Heart right ventricle (tissue), 16 donors: ENCODE measurements around the gene FAM83D. TPM values are rescaled to one million over a fixed set of nuclear protein-coding genes. Genes with fewer than 3 reads are reported as not detected.

Experiments used
- ATAC-seq, 8 donors: fragments of 200-7000 bp; cut with Tn5 transposase; one replicate each; pipeline ENCODE4 v1.9.1; 2020; ENCODE audit warnings: mild to moderate bottlenecking in 8 of 8, moderate library complexity in 8 of 8, moderate number of reproducible peaks in 1 of 8
- DNase-seq, 2 donors: peaks; one replicate each; pipeline ENCODE4 v3.0.0-alpha.2; 2020
- H3K27ac ChIP-seq, 10 donors: fragments of 200-600 bp; sonication (generic) in 2 of 10; one replicate each; pipeline versions ENCODE4 v1.5.0 to v1.8.0; 2020 to 2022; ENCODE audit warnings: mild to moderate bottlenecking in 3 of 10
- H3K27me3 ChIP-seq, 7 donors: fragments of 200-600 bp; one replicate each; pipeline ENCODE4 v1.8.0; 2021 to 2022; ENCODE audit warnings: mild to moderate bottlenecking in 2 of 7
- H3K36me3 ChIP-seq, 9 donors: fragments of 200-600 bp; sonication (generic) in 1 of 9; one replicate each; pipeline versions ENCODE4 v1.5.0 to v1.8.0; 2020 to 2022; ENCODE audit warnings: mild to moderate bottlenecking in 2 of 9
- H3K4me1 ChIP-seq, 9 donors: fragments of 200-600 bp; sonication (generic) in 1 of 9; one replicate each; pipeline versions ENCODE4 v1.5.0 to v1.8.0; 2020 to 2022; ENCODE audit warnings: mild to moderate bottlenecking in 4 of 9
- H3K4me3 ChIP-seq, 10 donors: fragments of 200-600 bp; sonication (generic) in 2 of 10; one replicate each; pipeline versions ENCODE4 v1.5.0 to v1.8.0; 2020 to 2022; ENCODE audit warnings: mild to moderate bottlenecking in 7 of 10, moderate library complexity in 2 of 10
- H3K9me3 ChIP-seq, 11 donors: fragments of 200-600 bp in 10 of 11; sonication (generic) in 2 of 11; one replicate each; pipeline versions ENCODE4 v1.5.0 to v1.8.0; 2013 to 2022; ENCODE audit warnings: mild to moderate bottlenecking in 2 of 11, control low read depth in 1 of 11, moderate library complexity in 1 of 11
- WGBS, 2 donors: extraction: QIAGEN DNeasy Blood & Tissue Kit; methylation state at CpG; one replicate each; pipeline ENCODE4 v1.1.7; 2013; ENCODE audit warnings: inconsistent platforms in 1 of 2; 5-methylcytosine and 5-hydroxymethylcytosine counted together
- intact Hi-C, 10 donors: fragments of 100-400 bp; cut with DNase I; formaldehyde crosslinking; loops; one replicate each; pipeline versions ENCODE4 v1.11.1 to v1.14.2; 2022
- polyA plus RNA-seq, 2 donors: library from polyadenylated mRNA; stranded (reverse); fragments of 200-250 nt; gene quantifications; one replicate each; pipeline ENCODE4 v1.2.3, GENCODE V29; 2013
- total RNA-seq, 10 donors: library from RNA; stranded (reverse); fragmentation: NEBNext Ultra II Directional in 3 of 10; extraction: Animal tissue kit (Norgen Biotek cat#: 25700) in 3 of 10; gene quantifications; one replicate each; pipeline versions ENCODE4 v1.2.1 to v1.2.4, GENCODE V29; 2021 to 2023
- TF ChIP-seq, protein P1 (sequence below), 9 donors: fragments of 200-600 bp; sonication (generic) in 2 of 9; IDR thresholded peaks; one replicate each; pipeline versions ENCODE4 v1.5.0 to v1.8.0; 2021 to 2022; ENCODE audit warnings: antibody characterized with exemption in 9 of 9, mild to moderate bottlenecking in 5 of 9, moderate library complexity in 1 of 9
- donor health status: Arrhythmogenic right ventricular cardiomyopathy.
- donor health status: ischemic (EF 13 %, LVEDD 7.1; RV severe dilation, severe dysfunction).
- donor health status: healthy with polysubstance abuse.
- donor health status: DM: no; HTN: yes; CAD: no.
- donor health status: DM: no; HTN: no; CAD: no.
- donor health status: ischemic (EF 25% LVEDD 6.9; RV normal size, moderate dysfunction).
- donor health status: ischemic (EF 25% LVEDD 5.7; RV mildly dilated, moderate dysfunction).
- donor health status: healthy.
- donor health status: DM: yes; HTN: yes; CAD: no.
- donor health status: Ischemic cardiomyopathy.
- donor health status: ischemic (EF 35%, LVEDD 5.7; RV mildly dilated, moderate dysfunction).
- donor health status: nonischemic (EF 11% LVEDD 7.7; RV severe dilation, severe dysfunction).
- donor health status: DM: yes; HTN: yes; CAD: no.
- donor health status: PGD.
- donor health status: ischemic (EF 29% LVEDD 5.4; RV normal size, mild dysfunction).
- donor health status: nonischemic (EF 23%, LVEDD 6.1; RV moderate dilation, normal function).

Gene FAM83D
- total and polyA plus RNA-seq, 12 donors, result 0.12 to 2.8 (median 0.46) TPM

DNA sequence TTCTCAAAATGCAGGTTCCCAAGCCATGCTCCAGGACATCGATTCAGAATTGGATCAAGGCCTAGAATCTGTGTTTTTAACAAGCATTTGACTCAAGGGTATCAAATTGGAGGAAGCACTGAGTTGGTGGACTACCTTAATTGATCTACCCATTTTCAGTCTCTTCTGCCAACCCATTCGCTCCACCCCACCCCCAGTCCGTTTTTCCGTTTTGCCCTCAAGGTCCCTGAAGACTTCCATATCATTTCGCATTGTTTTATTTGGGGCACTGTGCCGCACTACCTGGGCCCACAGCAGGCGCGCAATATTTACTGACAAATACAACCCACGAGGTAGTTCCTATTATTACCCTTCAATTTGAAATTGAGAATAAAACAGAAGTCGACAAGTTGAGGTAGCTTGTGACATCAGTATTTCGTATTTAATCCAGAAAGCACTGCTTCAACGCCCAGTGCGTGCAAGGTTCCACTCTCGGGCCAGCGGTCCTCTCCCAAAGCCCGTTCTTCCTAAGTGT is 35.4 kb downstream of the FAM83D start:
- intact Hi-C loops, result loop anchor here in 3 of 10 donors (1.0 to 2.0 kb wide), 2 partner anchors 35 kb away; partner anchors contain the start of gene FAM83D (in 3 of the 3)
- DNase-seq, result no peak

DNA sequence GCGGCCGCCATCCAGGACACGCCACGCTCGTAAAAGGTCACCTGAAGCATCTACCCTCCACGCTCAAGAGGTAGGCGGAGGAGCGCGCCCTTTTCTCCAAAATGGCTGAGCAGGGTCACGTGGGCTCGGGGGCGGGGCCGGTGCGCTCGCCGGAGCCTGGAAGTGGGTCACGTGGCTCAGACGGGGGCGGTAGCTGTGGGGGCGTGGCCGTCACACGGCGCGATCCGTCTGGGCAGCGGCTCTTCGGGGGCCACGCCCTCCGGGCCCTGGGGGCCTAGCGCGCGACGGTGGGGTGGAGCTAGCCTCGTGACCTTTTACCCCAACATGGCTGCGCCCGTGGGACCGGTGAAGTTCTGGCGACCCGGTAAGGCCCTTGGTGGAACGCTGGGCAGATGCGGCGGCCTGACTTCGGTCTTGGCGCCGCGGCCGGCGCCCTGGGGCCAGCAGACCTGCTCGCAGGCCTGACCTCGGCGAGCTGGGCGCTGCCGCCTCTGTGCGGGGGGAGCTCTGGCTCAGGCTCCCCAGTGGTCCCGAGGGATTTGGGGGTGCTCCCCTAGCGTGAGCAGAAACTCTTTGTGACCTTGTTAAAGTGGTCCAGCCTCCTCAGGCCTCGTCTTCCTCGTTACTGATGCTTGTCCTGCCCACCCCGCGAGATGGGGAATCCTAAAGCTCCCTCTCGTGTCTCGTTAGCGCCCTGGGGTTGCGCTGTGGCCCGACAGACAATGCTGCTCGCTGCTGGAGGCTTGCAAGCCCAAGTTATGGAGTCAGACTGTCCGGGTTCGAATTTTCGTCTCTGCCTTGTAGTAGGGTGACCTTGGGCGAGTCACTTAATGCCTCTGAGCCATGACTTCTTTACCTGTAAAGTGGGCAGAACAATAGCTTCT is 36.1 kb downstream of the FAM83D start, which contains the start of gene DHX35:
DHX35 (plus strand) TSS at position 301 of the 884 bp plus-strand sequence; CDS start at position 325, 24 bp downstream.
- Histone ChIP-seq H3K27ac (peak within 1 kb of the TSS; percentile 89 to 96 (median 94)), H3K4me1 (peaks cover 0 to 22% (median 15%) of the 10 kb centered on the region in 9 donors), H3K9me3 (no peaks in the 10 kb centered on the region), H3K27me3 (no peaks in the 10 kb centered on the region), H3K36me3 (peaks cover 0 to 12% (median 0%) of the 10 kb centered on the region in 9 donors), H3K4me3 (peak within 1 kb of the TSS; percentile 82 to 99 (median 96))
- ATAC-seq (peak; percentile 100), DNase-seq (peak; percentile 98 to 99)
- TF ChIP-seq, protein P1, sequence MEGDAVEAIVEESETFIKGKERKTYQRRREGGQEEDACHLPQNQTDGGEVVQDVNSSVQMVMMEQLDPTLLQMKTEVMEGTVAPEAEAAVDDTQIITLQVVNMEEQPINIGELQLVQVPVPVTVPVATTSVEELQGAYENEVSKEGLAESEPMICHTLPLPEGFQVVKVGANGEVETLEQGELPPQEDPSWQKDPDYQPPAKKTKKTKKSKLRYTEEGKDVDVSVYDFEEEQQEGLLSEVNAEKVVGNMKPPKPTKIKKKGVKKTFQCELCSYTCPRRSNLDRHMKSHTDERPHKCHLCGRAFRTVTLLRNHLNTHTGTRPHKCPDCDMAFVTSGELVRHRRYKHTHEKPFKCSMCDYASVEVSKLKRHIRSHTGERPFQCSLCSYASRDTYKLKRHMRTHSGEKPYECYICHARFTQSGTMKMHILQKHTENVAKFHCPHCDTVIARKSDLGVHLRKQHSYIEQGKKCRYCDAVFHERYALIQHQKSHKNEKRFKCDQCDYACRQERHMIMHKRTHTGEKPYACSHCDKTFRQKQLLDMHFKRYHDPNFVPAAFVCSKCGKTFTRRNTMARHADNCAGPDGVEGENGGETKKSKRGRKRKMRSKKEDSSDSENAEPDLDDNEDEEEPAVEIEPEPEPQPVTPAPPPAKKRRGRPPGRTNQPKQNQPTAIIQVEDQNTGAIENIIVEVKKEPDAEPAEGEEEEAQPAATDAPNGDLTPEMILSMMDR (IDR thresholded peaks at IDR 0.05), result peak in 7 of 9 donors; percentile 31 to 65 (median 47)
- WGBS, 2 donors, result 0 to 1% methylated on average over 65 to 70 of the region's 70 CpGs
- intact Hi-C loops, result loop anchor here in 3 of 10 donors (1.0 to 2.0 kb wide), 2 partner anchors 35 to 36 kb away; partner anchors contain the start of gene FAM83D (in 3 of the 3)

More for the DNA sequence above, 35.4 kb downstream of the FAM83D start:
- peak in 1 of 8 donors; percentile 0 for ATAC-seq
- H3K9me3 ChIP-seq, result no peaks in the 10 kb centered on the region
- peaks cover 0 to 22% (median 15%) of the 10 kb centered on the region in 9 donors for H3K4me1 ChIP-seq
- peaks cover 0 to 12% (median 0%) of the 10 kb centered on the region in 9 donors for H3K36me3 ChIP-seq
- no peaks in the 10 kb centered on the region for H3K27me3 ChIP-seq
- TF ChIP-seq, protein P1 (IDR thresholded peaks at IDR 0.05), result no peak
- WGBS, 2 donors, result 10 to 12% methylated on average over 16 of the region's 16 CpGs
- H3K27ac ChIP-seq, result peak overlapping the region in 9 of 10 donors; percentile 89 to 96 (median 94)
- H3K4me3 ChIP-seq, result peak overlapping the region; percentile 82 to 99 (median 96)

DNA sequence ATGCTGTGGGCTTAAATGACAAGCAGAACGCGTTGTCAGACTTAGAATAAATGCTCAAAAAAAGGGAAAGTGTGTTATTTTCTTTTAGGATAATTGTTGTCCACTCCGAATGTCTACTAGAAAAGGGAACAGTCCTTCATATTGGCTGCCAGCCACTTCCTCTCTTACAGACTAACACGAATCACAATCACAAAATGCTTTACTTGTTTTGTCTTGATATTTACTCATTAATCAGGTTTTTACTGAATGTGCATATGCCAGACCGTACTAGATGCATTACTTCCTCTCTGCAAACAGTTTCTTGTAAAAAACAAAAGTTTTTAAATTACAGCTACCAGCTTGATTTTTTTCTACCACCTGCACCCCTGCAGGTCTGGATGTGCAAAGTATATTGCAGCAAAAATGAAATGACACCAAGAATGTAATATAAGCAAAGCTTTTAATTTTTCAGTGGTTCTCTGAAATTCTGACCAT is 36.7 kb downstream of the FAM83D start:
- intact Hi-C loops, result loop anchor here in 3 of 10 donors (1.0 to 2.0 kb wide), 2 partner anchors 36 to 37 kb away; partner anchors contain the start of gene FAM83D (in 3 of the 3)
- H3K9me3 ChIP-seq, result no peaks in the 10 kb centered on the region
- TF ChIP-seq, protein P1 (IDR thresholded peaks at IDR 0.05), result no peak
- peaks cover 0 to 19% (median 0%) of the 10 kb centered on the region in 9 donors for H3K36me3 ChIP-seq
- H3K4me1 ChIP-seq, result peaks cover 0 to 22% (median 15%) of the 10 kb centered on the region in 9 donors
- H3K27me3 ChIP-seq, result no peaks in the 10 kb centered on the region
- peak overlapping the region; percentile 82 to 99 (median 96) for H3K4me3 ChIP-seq
- 6 to 7% methylated on average over 5 of the region's 5 CpGs for WGBS, 2 donors
- peak overlapping the region; percentile 89 to 96 (median 94) for H3K27ac ChIP-seq
- no peak for DNase-seq
- ATAC-seq, result no peak

DNA sequence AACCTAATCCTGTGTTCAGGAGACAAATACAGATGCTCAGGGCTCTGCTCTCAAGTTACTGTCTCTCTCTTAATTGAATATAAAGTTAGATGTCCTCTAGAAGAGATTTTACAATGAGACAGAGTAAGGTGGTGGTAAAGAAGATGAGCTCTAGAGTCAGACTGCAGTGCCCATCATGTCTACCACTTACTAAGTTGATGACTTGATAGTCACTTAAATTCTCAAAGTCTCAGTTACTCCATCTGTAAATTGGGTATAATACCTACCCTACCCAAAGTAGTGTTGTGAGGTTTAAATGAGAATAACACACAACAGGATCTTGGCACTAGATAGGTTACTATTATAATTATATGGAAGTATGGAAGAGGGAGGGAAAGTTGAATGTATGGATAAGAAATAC is 37.5 kb downstream of the FAM83D start:
- TF ChIP-seq, protein P1 (IDR thresholded peaks at IDR 0.05), result no peak
- Histone ChIP-seq H3K36me3 (peaks cover 0 to 25% (median 0%) of the 10 kb centered on the region in 9 donors), H3K4me1 (peaks cover 0 to 22% (median 15%) of the 10 kb centered on the region in 9 donors), H3K4me3 (no peak overlapping the region), H3K27ac (no peak overlapping the region), H3K27me3 (no peaks in the 10 kb centered on the region), H3K9me3 (no peaks in the 10 kb centered on the region)
- ATAC-seq (no peak), DNase-seq (no peak)
- intact Hi-C loops, result loop anchor here in 2 of 10 donors (2.0 kb wide), 1 partner anchor 37 kb away; the partner anchor contains the start of gene FAM83D (in 2 of the 2)
